GM10266 (cell line): ENCODE results near the gene PTPRM.

Source experiments
- DNase-seq: peaks from one replicate; pipeline ENCODE4 v3.0.0; 2012; ENCODE audit errors: extremely low spot score
- TF ChIP-seq, protein P1 (sequence below): IDR thresholded peaks from 2 replicates; pipeline ENCODE4 v1.5.1; 2012; ENCODE audit warnings: mild to moderate bottlenecking, low read depth; ENCODE audit not compliant: control insufficient read depth, insufficient read depth; ENCODE audit errors: missing control alignments

The PTPRM gene

DNA sequence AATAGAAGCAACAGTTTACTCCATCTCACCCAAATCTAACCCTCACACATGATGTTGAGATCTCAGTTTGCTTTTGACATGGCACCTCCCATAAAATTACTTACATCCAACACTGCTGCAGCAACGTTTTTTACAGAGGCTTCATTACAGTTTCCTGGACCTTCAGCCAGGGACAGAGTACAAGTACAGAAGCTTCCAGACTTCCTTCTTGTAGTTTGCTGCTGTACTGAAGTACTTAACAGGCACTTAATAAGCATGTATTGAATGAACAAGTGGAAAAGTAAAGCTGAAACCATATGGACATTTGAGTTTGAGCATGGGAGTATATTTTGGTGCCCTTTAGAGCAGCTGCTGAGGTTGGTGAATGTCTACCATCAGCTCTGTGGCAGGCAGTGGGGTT, 514.2 kb downstream of the PTPRM start:
- TF ChIP-seq, protein P1, sequence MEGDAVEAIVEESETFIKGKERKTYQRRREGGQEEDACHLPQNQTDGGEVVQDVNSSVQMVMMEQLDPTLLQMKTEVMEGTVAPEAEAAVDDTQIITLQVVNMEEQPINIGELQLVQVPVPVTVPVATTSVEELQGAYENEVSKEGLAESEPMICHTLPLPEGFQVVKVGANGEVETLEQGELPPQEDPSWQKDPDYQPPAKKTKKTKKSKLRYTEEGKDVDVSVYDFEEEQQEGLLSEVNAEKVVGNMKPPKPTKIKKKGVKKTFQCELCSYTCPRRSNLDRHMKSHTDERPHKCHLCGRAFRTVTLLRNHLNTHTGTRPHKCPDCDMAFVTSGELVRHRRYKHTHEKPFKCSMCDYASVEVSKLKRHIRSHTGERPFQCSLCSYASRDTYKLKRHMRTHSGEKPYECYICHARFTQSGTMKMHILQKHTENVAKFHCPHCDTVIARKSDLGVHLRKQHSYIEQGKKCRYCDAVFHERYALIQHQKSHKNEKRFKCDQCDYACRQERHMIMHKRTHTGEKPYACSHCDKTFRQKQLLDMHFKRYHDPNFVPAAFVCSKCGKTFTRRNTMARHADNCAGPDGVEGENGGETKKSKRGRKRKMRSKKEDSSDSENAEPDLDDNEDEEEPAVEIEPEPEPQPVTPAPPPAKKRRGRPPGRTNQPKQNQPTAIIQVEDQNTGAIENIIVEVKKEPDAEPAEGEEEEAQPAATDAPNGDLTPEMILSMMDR = no peak
- no peak for DNase-seq

DNA sequence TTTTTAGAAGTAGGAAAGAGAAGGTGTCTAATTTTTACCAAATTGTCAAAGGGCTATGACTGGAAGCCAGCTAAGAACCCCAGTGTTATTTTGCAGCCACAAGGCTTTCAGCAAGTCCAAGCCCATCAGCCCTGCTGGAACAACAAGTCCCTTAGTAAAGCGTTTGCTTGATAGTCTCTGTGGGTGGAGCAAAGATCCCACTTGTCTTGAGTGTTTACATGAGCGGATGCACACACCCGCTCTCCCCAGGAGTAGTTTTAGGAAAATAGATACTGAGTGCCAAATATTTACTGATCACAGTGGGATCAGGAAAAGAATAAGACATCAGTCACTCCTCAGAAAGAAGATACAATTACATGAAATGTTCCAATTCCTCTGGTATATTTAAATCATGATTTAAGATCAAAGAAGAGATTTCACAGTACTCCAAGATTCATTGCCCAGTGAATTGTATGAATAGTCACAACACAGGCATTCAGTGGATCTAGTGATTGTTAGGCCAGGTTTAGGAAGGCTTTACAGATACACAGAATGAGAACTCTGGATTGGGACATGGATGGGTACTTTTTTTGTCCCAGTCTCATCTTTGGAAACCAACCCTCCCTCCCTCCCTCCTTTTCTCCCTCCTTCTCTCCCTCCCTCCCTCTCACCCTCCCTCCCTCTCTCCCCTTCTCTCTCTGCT, 514.9 kb downstream of the PTPRM start:
- TF ChIP-seq, protein P1 = no peak
- DNase-seq = no peak

DNA sequence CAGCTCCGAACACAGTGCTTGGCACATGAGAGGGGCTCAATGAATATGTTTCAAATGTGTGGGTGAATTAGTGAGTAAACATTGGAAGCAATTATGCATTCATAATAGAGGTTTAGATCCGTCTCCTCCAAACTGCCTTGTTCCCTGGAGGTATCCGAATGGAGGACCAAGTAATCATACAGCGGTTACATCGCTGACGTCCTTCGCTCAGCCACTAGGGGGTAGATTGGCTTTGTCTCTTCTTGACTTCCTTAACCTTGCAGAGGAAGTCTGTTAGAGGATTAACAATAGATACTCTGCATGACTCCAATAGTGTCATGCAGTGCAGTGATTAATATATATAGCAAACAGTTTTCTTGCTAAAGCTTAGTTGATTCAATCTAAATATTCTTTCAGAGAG, 517.0 kb downstream of the PTPRM start:
- DNase-seq = no peak
- TF ChIP-seq, protein P1 = peak; percentile 14

DNA sequence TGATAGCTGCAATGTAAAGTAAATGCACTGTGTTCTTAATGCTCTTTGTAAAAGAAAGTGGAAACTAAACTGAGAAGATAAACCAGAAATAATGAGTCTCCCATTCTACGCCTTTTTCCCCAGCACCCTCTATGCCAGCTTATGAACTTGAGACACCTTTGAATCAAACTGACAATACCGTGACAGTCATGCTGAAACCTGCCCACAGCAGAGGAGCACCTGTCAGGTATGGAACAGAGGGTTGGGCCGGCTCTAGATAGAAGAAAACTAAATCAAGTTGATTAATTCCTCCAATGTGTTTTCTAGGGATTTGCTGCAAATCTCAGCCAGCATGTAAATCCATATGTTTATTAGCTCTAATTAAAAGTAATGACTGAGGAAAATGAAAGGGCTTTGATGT, 521.5 kb downstream of the PTPRM start:
- DNase-seq = no peak
- TF ChIP-seq, protein P1 = no peak

DNA sequence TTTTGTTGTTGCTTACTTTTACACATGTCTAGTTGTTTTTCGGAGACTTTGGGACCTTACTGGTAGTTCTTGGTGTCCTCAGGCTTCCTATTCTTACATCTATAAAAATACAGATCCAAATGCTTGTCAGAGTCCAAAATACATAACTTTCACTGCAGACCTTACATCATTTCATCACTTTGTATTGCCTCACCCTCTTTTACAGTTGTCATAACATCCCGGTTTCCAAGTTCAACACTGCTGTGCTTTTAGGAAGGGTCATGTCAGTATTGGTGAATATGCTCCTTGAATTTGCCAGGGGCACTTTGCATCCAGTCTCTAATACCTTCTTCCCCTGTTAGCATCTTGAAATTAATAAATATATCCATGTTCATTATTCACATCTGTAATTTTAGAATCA, 523.9 kb downstream of the PTPRM start:
- TF ChIP-seq, protein P1 = no peak
- DNase-seq = no peak

DNA sequence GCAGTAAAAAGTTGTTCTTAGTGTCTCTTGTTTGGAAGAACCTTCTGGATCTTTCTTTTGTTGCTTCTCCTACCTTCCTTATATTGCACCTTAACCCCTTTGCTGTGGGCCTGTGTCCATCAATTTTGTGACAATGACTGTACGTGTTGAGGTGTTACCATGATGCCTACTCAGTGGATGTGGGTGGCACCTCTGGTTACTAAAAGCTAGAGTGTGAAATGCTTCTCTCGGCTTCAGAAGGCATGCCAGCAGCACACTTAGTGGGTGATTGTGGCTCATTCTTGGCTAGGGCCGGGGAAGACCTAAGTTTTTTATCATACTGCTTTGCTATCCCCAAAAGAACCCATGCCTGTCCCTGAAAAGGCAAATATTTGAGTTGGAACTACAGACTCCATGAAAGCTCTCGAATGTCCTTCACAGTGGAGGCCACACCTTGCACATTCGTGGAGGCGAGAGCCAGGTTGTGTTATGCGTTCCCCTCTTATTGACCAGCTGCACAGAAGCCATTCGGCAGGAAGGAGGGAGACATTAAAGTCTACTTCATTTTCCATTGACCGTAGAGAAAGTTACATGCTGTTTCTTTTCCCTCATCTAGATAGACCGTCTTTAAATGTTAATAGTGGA, 528.9 kb downstream of the PTPRM start:
- TF ChIP-seq, protein P1 = no peak
- DNase-seq = no peak

DNA sequence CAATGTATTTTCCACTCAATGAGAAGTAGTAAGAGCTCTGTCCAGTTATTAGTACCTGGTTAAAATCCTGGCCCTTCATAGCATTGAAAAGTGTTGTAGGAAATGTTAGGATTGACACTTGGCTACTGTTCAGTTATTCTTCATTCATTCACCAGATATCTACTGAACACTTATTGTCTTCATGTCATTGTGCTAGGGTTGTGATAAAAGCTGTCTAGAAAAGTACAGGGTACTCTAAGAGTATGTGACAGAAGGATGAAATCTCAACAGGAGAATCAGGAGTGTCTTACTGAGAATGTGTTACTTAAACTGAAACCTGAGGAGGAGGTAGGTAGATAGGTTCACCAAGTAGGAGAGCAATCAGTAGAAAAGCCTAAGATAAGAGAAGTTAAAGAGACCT, 530.3 kb downstream of the PTPRM start:
- TF ChIP-seq, protein P1 = no peak

More for the DNA sequence above, 530.3 kb downstream of the PTPRM start:
- DNase-seq = no peak
